ENCODE data around the gene ANKRD45.

The ANKRD45 gene

DNA sequence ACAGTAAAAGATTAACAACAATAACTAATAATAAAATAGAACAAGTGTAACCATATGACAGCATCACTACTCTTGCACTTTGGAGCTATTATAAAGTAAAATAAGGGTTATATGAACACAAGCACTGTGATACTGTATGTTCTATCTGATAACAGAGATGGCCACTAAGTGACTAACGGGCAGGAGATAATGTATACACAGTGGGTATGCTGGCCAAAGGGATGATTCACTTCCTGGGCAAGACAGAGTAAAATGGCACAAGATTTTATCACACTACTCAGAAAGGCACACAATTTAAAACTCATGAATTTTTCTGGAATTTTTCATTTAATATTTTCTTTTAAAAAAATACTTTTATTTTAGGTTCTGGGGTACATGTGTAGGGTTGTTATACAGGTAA, 79.1 kb downstream of the ANKRD45 start:
- DNase-seq (ENCODE audit: low spot score): no peak
- in situ Hi-C loops (cut with MboI; ENCODE audit: low sequenced_read_pairs, unreplicated experiment): no loop called here
- TF ChIP-seq, protein P1, sequence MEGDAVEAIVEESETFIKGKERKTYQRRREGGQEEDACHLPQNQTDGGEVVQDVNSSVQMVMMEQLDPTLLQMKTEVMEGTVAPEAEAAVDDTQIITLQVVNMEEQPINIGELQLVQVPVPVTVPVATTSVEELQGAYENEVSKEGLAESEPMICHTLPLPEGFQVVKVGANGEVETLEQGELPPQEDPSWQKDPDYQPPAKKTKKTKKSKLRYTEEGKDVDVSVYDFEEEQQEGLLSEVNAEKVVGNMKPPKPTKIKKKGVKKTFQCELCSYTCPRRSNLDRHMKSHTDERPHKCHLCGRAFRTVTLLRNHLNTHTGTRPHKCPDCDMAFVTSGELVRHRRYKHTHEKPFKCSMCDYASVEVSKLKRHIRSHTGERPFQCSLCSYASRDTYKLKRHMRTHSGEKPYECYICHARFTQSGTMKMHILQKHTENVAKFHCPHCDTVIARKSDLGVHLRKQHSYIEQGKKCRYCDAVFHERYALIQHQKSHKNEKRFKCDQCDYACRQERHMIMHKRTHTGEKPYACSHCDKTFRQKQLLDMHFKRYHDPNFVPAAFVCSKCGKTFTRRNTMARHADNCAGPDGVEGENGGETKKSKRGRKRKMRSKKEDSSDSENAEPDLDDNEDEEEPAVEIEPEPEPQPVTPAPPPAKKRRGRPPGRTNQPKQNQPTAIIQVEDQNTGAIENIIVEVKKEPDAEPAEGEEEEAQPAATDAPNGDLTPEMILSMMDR (IDR thresholded peaks at IDR 0.05; ENCODE audit: borderline replicate concordance, control extremely low read depth, extremely low read depth, insufficient read depth, missing control alignments): no peak

DNA sequence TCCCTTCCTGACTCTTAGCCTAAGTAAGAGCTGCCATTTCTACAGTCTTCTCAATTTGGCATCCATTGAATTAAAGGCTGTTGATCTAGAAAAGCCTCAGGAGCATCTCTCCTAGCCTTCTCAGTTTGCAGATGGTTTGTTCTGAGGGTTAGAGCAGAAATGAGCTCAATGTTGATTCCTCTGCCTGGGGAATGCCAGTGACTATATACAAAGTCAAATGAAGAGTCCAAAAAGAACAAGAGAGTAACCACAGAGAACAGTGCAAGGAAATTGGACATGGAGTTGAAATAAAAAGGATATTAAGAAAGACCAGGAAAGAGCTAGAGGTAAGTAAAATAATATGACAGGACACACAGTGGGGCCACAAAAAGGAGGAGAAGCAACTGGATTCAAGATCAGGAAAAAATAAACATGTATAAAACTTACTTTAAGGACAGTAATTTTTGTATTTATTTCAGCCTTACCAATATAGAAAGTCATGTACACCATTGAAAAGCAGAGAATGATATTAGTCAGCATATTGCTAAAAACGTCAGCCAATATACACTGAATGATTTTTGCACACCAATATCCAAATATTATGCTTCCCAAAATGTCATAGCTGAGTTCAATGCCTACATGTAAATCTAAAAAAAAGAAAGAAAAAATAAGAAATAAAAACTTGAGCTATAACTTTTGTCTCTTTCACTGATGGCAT, 88.1 kb downstream of the ANKRD45 start:
- in situ Hi-C loops (cut with MboI; ENCODE audit: low sequenced_read_pairs, unreplicated experiment): no loop called here
- DNase-seq (ENCODE audit: low spot score): no peak
- TF ChIP-seq, protein P1 (IDR thresholded peaks at IDR 0.05; ENCODE audit: borderline replicate concordance, control extremely low read depth, extremely low read depth, insufficient read depth, missing control alignments): no peak

DNA sequence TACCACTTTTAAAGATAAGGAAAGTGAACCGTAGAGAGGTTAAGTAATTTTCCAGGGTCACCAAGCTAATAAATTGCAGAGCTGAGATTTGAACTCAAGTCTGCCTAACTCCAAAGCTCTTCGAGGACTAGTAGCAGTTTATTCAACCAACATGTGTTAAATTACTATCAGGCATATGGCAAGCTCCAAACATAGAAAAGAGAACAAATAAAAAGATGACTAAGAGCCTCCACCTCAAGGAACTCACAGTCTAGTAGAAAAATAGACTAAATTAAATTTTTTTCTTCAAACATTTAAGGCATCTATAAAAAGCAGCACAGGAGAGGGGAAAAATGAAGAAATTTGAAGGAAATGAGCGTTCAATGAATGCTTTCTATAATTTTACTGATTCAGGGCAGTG, 89.0 kb downstream of the ANKRD45 start:
- in situ Hi-C loops (cut with MboI; ENCODE audit: low sequenced_read_pairs, unreplicated experiment): no loop called here
- no peak for DNase-seq (ENCODE audit: low spot score)
- TF ChIP-seq, protein P1 (IDR thresholded peaks at IDR 0.05; ENCODE audit: borderline replicate concordance, control extremely low read depth, extremely low read depth, insufficient read depth, missing control alignments): no peak

DNA sequence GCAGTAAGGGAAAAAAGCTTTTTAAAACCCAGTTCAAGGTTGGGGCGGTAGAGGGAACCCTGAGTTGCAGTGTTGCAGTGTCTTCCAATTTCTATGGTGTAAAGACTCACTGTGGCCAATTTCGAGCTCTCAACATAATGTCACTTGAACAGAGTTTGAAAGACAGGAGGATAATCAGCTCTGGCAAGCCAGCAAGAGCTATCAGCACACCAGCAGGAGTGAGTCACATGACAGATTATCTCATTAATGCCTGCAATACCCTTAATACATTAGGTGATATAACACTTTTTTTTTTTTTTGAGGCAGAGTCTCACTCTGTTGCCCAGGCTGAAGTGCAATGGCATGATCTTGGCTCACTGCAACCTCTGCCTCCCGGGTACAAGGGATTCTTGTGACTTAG, 89.6 kb downstream of the ANKRD45 start:
- no peak for DNase-seq (ENCODE audit: low spot score)
- in situ Hi-C loops (cut with MboI; ENCODE audit: low sequenced_read_pairs, unreplicated experiment): no loop called here
- TF ChIP-seq, protein P1 (IDR thresholded peaks at IDR 0.05; ENCODE audit: borderline replicate concordance, control extremely low read depth, extremely low read depth, insufficient read depth, missing control alignments): no peak

DNA sequence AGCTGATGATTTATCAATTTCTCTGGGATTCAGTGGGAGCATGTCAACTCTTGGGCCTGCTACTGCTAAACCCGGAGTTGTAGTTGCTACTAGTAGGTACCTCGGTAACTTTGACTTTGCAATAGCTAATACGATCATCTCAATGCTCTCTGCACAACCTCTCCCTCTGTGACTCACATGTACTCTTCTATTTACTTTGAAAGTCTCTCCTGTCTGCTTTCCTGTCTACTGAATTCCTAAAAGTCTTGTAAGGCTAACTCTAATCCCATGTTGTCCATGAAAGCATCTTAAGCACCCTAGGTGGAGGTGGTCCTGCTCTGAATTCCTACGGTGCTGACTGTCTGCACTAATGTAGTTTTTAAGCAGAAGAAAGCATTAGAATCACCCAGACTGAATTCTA, 96.1 kb downstream of the ANKRD45 start:
- DNase-seq (ENCODE audit: low spot score): no peak
- in situ Hi-C loops (cut with MboI; ENCODE audit: low sequenced_read_pairs, unreplicated experiment): no loop called here
- TF ChIP-seq, protein P1 (IDR thresholded peaks at IDR 0.05; ENCODE audit: borderline replicate concordance, control extremely low read depth, extremely low read depth, insufficient read depth, missing control alignments): no peak

DNA sequence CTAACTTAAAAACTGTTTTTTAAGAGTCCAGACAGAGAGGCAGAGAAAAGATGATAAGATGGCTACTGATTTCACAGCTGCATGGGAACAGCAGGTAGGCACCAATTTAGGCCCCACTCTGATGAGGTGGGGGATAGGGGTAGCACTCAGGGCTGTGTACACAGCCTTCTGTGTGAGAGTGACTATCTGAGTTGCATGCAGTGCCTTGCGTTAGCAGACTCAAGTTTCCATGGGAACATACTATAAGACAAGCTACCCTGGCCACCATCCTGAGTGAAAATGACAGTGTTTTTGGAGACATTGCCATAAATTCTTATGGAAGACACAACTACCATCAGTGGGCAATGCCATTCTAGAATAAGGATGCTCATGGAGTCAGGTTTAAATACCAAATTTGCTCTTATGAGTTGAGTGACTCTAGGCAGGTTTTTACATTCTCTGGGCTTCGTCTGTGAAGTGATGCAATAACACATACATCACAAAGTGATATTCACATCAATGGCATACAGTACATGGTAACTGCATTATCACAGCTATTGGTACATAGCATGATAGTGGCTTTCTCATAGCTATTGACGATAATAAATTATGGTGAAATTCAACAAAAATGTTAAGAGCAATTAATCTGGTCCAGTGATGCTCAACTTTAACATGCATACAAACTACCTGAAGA, 97.3 kb downstream of the ANKRD45 start:
- DNase-seq (ENCODE audit: low spot score): no peak
- in situ Hi-C loops (cut with MboI; ENCODE audit: low sequenced_read_pairs, unreplicated experiment): no loop called here
- TF ChIP-seq, protein P1 (IDR thresholded peaks at IDR 0.05; ENCODE audit: borderline replicate concordance, control extremely low read depth, extremely low read depth, insufficient read depth, missing control alignments): no peak

All from GM13976 (cell line).